Lung (tissue), 12 donors: ENCODE results near the gene ITGA11. TPM values are rescaled to one million over a fixed set of nuclear protein-coding genes. Genes with fewer than 3 reads are reported as not detected.

Experiments
- ATAC-seq: fragments of 200-7000 bp; cut with Tn5 transposase; one replicate; pipeline ENCODE4 v1.9.1; 2020; ENCODE audit warnings: moderate number of reproducible peaks; ENCODE audit not compliant: insufficient read depth, low FRiP score
- DNase-seq, 3 donors: peaks; one replicate each; pipeline ENCODE4 v3.0.0-alpha.2; 2013 to 2017
- H3K27ac ChIP-seq, 2 donors: one replicate each; pipeline ENCODE4 v1.5.1; 2013; ENCODE audit warnings: mild to moderate bottlenecking in 2 of 2, moderate library complexity in 2 of 2, control low read depth in 1 of 2, inconsistent platforms in 1 of 2, low read depth in 1 of 2, low read length in 1 of 2
- H3K27me3 ChIP-seq, 3 donors: one replicate each; pipeline ENCODE4 v1.5.1; 2013; ENCODE audit warnings: low read length in 2 of 3; ENCODE audit not compliant: control insufficient read depth in 3 of 3, insufficient read depth in 3 of 3
- H3K36me3 ChIP-seq, 4 donors: one replicate each; pipeline ENCODE4 v1.5.1; 2013; ENCODE audit warnings: low read length in 4 of 4, mild to moderate bottlenecking in 1 of 4, moderate library complexity in 1 of 4; ENCODE audit not compliant: control insufficient read depth in 4 of 4, insufficient read depth in 4 of 4
- H3K4me1 ChIP-seq, 5 donors: one replicate each; pipeline ENCODE4 v1.5.1; 2013; ENCODE audit warnings: low read length in 5 of 5, mild to moderate bottlenecking in 2 of 5, moderate library complexity in 1 of 5; ENCODE audit not compliant: control insufficient read depth in 5 of 5, insufficient read depth in 5 of 5
- H3K4me3 ChIP-seq: one replicate; pipeline ENCODE4 v1.5.1; 2013; ENCODE audit warnings: mild to moderate bottlenecking, control low read depth, moderate library complexity
- H3K9ac ChIP-seq, 2 donors: one replicate each; pipeline ENCODE4 v1.5.1; 2013; ENCODE audit warnings: low read length in 2 of 2, control low read depth in 1 of 2; ENCODE audit not compliant: insufficient read depth in 1 of 2
- H3K9me3 ChIP-seq, 4 donors: one replicate each; pipeline ENCODE4 v1.5.1; 2013; ENCODE audit warnings: low read length in 3 of 4, mild to moderate bottlenecking in 1 of 4, moderate library complexity in 1 of 4; ENCODE audit not compliant: control insufficient read depth in 4 of 4, insufficient read depth in 3 of 4
- WGBS, 2 donors: extraction: QIAGEN DNeasy Blood & Tissue Kit; methylation state at CpG; one replicate each; pipeline ENCODE4 v1.1.7; 2013; 5-methylcytosine and 5-hydroxymethylcytosine counted together
- polyA plus RNA-seq, 2 donors: library from polyadenylated mRNA; stranded (reverse); fragments of 200-250 nt; gene quantifications; one replicate each; pipeline ENCODE4 v1.2.1, GENCODE V29; 2013
- total RNA-seq, 2 donors: library from RNA; depleted of rRNA in 1 of 2; stranded (reverse); fragments of >200 nt in 1 of 2; gene quantifications; one replicate each; pipeline ENCODE4 v1.2.1, GENCODE V29; 2014 to 2021
- TF ChIP-seq, protein P1 (sequence below): IDR thresholded peaks from 2 replicates; pipeline ENCODE4 v1.5.1; 2012; ENCODE audit warnings: mild to moderate bottlenecking; ENCODE audit errors: control extremely low read depth, extremely low read depth
- donor health status: control.
- donor health status: control.
- donor health status: Bipolar disorder and iron deficiency.
- donor health status: healthy.
- donor health status: DM: yes; HTN: yes; CAD: no.

The ITGA11 gene
- total and polyA plus RNA-seq, 4 donors, result 0.35 to 1.8 (median 1.0) TPM

DNA sequence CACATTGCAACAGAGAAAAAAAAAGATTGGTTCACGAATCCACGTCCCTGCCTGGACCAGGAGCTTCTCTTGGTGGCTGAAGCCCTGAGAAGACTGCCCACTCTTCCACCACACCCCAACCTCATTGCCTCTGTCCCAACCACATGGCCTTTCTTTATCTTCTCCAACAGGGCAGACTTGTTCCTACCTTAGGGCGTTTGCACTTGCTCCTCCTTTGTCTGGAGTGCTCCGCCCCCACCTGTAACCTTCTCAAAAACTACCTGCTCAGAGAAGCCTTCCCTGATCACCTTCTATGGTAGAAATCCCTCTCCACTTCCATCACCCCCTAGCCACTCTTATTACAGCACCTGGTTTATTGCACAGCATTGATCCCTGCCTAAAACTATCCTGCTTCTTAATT is 64.7 kb downstream of the ITGA11 start:
- Histone ChIP-seq H3K27ac (no peak overlapping the region), H3K9ac (no peak overlapping the region), H3K27me3 (no peaks in the 10 kb centered on the region), H3K36me3 (no peaks in the 10 kb centered on the region), H3K4me3 (no peak overlapping the region), H3K9me3 (no peaks in the 10 kb centered on the region), H3K4me1 (peaks cover 0 to 22% (median 9%) of the 10 kb centered on the region in 5 donors)
- WGBS, 2 donors, result 78 to 85% methylated on average over 4 of the region's 4 CpGs
- no peak for DNase-seq
- ATAC-seq, result no peak
- TF ChIP-seq, protein P1, sequence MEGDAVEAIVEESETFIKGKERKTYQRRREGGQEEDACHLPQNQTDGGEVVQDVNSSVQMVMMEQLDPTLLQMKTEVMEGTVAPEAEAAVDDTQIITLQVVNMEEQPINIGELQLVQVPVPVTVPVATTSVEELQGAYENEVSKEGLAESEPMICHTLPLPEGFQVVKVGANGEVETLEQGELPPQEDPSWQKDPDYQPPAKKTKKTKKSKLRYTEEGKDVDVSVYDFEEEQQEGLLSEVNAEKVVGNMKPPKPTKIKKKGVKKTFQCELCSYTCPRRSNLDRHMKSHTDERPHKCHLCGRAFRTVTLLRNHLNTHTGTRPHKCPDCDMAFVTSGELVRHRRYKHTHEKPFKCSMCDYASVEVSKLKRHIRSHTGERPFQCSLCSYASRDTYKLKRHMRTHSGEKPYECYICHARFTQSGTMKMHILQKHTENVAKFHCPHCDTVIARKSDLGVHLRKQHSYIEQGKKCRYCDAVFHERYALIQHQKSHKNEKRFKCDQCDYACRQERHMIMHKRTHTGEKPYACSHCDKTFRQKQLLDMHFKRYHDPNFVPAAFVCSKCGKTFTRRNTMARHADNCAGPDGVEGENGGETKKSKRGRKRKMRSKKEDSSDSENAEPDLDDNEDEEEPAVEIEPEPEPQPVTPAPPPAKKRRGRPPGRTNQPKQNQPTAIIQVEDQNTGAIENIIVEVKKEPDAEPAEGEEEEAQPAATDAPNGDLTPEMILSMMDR, result no peak

- Histone ChIP-seq H3K4me1 (peaks cover 0 to 22% (median 9%) of the 10 kb centered on the region in 5 donors), H3K36me3 (no peaks in the 10 kb centered on the region), H3K4me3 (no peak overlapping the region), H3K27ac (no peak overlapping the region), H3K9ac (peak overlapping the region in 1 of 2 donors; percentile 23), H3K27me3 (no peaks in the 10 kb centered on the region), H3K9me3 (no peaks in the 10 kb centered on the region)
- ATAC-seq (no peak), DNase-seq (no peak)
- TF ChIP-seq, protein P1, result no peak
- 65 to 67% methylated on average over 9 of the region's 9 CpGs for WGBS, 2 donors
Observed at GRCh38 chr15:68366314-68366713, 65.6 kb downstream of the ITGA11 start.

GRCh38 chr15:68365770-68366169 is 66.2 kb downstream of the ITGA11 start:
- ATAC-seq, result no peak
- Histone ChIP-seq H3K27ac (no peak overlapping the region), H3K9ac (no peak overlapping the region), H3K27me3 (no peaks in the 10 kb centered on the region), H3K4me1 (peaks cover 0 to 22% (median 10%) of the 10 kb centered on the region in 5 donors), H3K9me3 (no peaks in the 10 kb centered on the region), H3K36me3 (no peaks in the 10 kb centered on the region), H3K4me3 (no peak overlapping the region)
- no peak for DNase-seq
- WGBS, 2 donors, result 64 to 70% methylated on average over 6 of the region's 6 CpGs
- TF ChIP-seq, protein P1, result no peak

GRCh38 chr15:68365140-68365745 is 66.7 kb downstream of the ITGA11 start:
- peak; percentile 12 for ATAC-seq
- Histone ChIP-seq H3K4me1 (peaks cover 0 to 25% (median 14%) of the 10 kb centered on the region in 5 donors), H3K27me3 (no peaks in the 10 kb centered on the region), H3K4me3 (no peak overlapping the region), H3K27ac (peak overlapping the region; percentile 49 to 62), H3K9ac (no peak overlapping the region), H3K9me3 (no peaks in the 10 kb centered on the region), H3K36me3 (no peaks in the 10 kb centered on the region)
- peak in 1 of 3 donors; percentile 60 for DNase-seq
- TF ChIP-seq, protein P1, result no peak
- 37 to 40% methylated on average over 7 of the region's 7 CpGs for WGBS, 2 donors
